ENCODE data around the gene ABCA8. TPM values are rescaled to one million over a fixed set of nuclear protein-coding genes. Genes with fewer than 3 reads are reported as not detected.
"Not testable (repeated sequence)": the region's sequence is repeated elsewhere in the genome, so short reads cannot be mapped to it uniquely, and the experiment has no call there.

Gene ABCA8
- total RNA-seq, 4 donors from 2014 or later: 26.1 to 95.4 (median 56.1) TPM

DNA sequence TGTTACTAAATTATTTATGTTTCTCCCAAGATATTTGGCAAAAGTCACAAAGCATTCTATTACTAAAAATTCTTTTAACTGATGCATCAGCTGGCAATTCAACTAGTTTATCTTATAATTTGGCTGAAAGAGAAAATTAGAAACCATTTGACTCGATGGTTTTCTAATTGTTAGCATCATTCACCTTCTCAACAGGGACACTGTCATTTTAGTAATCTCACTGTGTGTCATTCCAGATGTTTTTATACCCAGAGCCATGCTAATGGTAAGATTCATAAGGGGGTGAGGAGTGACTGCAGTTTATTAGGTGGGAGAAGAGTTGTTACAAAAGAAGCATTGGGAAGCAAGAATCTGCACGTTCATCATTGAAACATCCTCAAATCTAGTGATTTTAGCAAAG is 124.9 kb downstream of the ABCA8 start:
- Histone ChIP-seq H3K4me1 (no peaks in the 10 kb centered on the region), H3K27me3 (no peaks in the 10 kb centered on the region), H3K4me3 (replicated peaks in 1 of 3) (no peak overlapping the region), H3K27ac (no peak overlapping the region), H3K36me3 (no peaks in the 10 kb centered on the region), H3K9me3 (no peaks in the 10 kb centered on the region)
- DNase-seq: no peak
- WGBS, 2 donors: 79 to 84% methylated on average over 2 of the region's 2 CpGs
- intact Hi-C loops (cut with DNase I): no loop called here
- TF ChIP-seq, protein P1, sequence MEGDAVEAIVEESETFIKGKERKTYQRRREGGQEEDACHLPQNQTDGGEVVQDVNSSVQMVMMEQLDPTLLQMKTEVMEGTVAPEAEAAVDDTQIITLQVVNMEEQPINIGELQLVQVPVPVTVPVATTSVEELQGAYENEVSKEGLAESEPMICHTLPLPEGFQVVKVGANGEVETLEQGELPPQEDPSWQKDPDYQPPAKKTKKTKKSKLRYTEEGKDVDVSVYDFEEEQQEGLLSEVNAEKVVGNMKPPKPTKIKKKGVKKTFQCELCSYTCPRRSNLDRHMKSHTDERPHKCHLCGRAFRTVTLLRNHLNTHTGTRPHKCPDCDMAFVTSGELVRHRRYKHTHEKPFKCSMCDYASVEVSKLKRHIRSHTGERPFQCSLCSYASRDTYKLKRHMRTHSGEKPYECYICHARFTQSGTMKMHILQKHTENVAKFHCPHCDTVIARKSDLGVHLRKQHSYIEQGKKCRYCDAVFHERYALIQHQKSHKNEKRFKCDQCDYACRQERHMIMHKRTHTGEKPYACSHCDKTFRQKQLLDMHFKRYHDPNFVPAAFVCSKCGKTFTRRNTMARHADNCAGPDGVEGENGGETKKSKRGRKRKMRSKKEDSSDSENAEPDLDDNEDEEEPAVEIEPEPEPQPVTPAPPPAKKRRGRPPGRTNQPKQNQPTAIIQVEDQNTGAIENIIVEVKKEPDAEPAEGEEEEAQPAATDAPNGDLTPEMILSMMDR (IDR thresholded peaks at IDR 0.05): no peak
- TF ChIP-seq POLR2A (IDR thresholded peaks at IDR 0.05): no peak

GRCh38 chr17:68829211-68829610 is 126.0 kb downstream of the ABCA8 start:
- Histone ChIP-seq H3K4me1 (no peaks in the 10 kb centered on the region), H3K4me3 (replicated peaks in 1 of 3) (no peak overlapping the region), H3K36me3 (no peaks in the 10 kb centered on the region), H3K27ac (no peak overlapping the region), H3K27me3 (no peaks in the 10 kb centered on the region), H3K9me3 (no peaks in the 10 kb centered on the region)
- intact Hi-C loops (cut with DNase I): no loop called here
- no peak for TF ChIP-seq POLR2A (IDR thresholded peaks at IDR 0.05)
- TF ChIP-seq, protein P1 (IDR thresholded peaks at IDR 0.05): no peak
- no peak for DNase-seq
- WGBS, 2 donors: 88 to 90% methylated on average over 4 of the region's 4 CpGs

DNA sequence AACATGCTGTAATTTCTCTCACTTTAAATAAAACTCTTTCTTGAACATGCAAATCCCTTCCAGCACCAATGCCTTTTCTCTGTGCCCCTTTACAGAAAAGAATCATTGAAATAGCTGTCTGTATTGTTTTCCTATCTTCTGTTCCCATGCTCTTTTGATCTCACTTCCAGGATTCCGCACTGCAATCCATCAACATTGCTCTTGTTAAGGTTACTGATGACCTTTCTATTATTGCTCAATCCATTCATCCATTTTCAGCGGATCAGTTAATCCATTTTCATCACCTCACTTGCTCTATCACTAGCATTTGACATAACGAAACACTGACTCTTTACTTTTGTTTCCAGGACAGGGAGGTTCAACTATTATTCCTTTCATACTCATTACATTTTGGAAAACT is 130.5 kb downstream of the ABCA8 start:
- DNase-seq: no peak
- H3K36me3 ChIP-seq: no peaks in the 10 kb centered on the region
- no peak overlapping the region for H3K27ac ChIP-seq
- intact Hi-C loops (cut with DNase I): no loop called here
- no peaks in the 10 kb centered on the region for H3K9me3 ChIP-seq
- H3K27me3 ChIP-seq: no peaks in the 10 kb centered on the region
- TF ChIP-seq POLR2A (IDR thresholded peaks at IDR 0.05): no peak
- TF ChIP-seq, protein P1 (IDR thresholded peaks at IDR 0.05): no peak
- H3K4me3 ChIP-seq (replicated peaks in 1 of 3): no peak overlapping the region
- WGBS, 2 donors: 86 to 89% methylated on average over 3 of the region's 3 CpGs
- peaks cover 0 to 3% of the 10 kb centered on the region in 2 donors for H3K4me1 ChIP-seq

DNA sequence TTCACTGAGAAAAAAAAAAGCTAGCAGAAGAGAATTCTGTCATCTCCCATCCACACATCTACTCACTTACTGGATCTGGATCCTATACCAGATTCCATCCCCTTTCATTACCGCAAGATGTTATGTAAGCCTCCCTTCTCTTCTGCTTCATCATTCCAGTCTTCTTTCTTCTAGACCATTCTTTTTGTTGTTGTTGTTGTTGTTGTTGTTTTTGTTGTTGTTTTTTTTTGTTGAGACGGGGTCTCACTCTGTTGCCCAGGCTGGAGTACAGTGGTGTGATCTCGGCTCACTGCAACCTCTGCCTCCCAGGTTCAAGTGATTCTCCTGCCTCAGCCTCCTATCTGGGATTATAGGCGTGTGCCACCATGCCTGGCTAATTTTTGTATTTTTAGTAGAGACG is 131.0 kb downstream of the ABCA8 start:
- DNase-seq; H3K4me3 ChIP-seq (replicated peaks in 1 of 3); H3K9me3 ChIP-seq; H3K27ac ChIP-seq; H3K36me3 ChIP-seq; intact Hi-C loops (cut with DNase I); H3K4me1 ChIP-seq; H3K27me3 ChIP-seq: not testable (repeated sequence)
- 87 to 88% methylated on average over 5 of the region's 5 CpGs for WGBS, 2 donors

DNA sequence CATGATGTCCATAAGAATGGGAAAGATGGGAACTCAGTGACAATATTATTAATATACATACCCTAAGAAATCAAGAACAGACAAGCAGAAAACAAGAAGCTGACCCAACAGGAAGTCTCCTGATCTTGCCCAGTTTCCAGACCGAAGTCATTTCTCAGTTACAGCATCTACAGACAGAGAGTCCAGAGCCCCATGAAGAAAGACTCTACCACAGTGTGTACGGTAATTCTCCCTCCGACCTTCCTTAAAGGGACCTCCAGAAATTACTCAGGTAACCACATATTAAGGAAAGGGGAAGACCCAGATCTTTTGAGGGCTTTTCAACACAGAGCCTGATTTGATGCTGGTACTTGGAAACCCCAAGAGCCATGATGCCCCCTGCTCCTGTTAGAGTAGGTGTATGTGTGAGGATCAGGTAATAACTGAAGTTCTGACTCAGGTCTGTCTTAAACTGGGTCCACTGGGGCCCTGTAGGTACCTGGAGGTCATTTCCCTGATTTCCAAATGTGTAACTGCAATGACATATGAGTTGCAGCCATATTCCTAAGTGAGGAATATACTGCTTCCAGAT is 132.4 kb downstream of the ABCA8 start:
- Histone ChIP-seq H3K4me3 (replicated peaks in 1 of 3) (no peak overlapping the region), H3K9me3 (no peaks in the 10 kb centered on the region), H3K27me3 (no peaks in the 10 kb centered on the region), H3K27ac (no peak overlapping the region), H3K4me1 (peaks cover 0 to 3% of the 10 kb centered on the region in 2 donors), H3K36me3 (no peaks in the 10 kb centered on the region)
- WGBS, 2 donors: 93 to 95% methylated on average over 3 of the region's 3 CpGs
- no peak for TF ChIP-seq POLR2A (IDR thresholded peaks at IDR 0.05)
- TF ChIP-seq, protein P1 (IDR thresholded peaks at IDR 0.05): no peak
- DNase-seq: no peak
- intact Hi-C loops (cut with DNase I): no loop called here

Measured in thyroid gland (tissue), 4 donors.